ENCODE data around the gene HK3. TPM values are rescaled to one million over a fixed set of nuclear protein-coding genes. Genes with fewer than 3 reads are reported as not detected.

The HK3 gene
- polyA plus RNA-seq, 1 donor (not counting 4 experiments of a cell fraction or from before 2014, with no cell fraction given), result not detected

GRCh38 chr5:176851871-176852658 is 47.1 kb downstream of the HK3 start:
- FAIRE-seq, result no peak
- dilution Hi-C loops (cut with MboI; ENCODE audit: extremely low pct_ligation_motif_present, low sequenced_read_pairs), result no loop called here

GRCh38 chr5:176851380-176851779 is 47.8 kb downstream of the HK3 start:
- no peaks in the 10 kb centered on the region for H3K9me1 ChIP-seq (ENCODE audit: control insufficient read depth, extremely low read depth, insufficient read depth, low read length)
- no peaks in the 10 kb centered on the region for H4K20me1 ChIP-seq (ENCODE audit: control insufficient read depth, extremely low read depth, insufficient read depth, low read length)
- H3K4me2 ChIP-seq (ENCODE audit: control insufficient read depth, extremely low read depth, insufficient read depth, low read depth, low read length), result no peak overlapping the region
- no peaks in the 10 kb centered on the region for H3K79me2 ChIP-seq (ENCODE audit: control insufficient read depth, insufficient read depth, low read length)
- dilution Hi-C loops (cut with MboI; ENCODE audit: extremely low pct_ligation_motif_present, low sequenced_read_pairs), result no loop called here
- TF ChIP-seq EZH2 (IDR thresholded peaks at IDR 0.05; ENCODE audit: low read length) (no peak), CTCF (optimal IDR thresholded peaks at IDR 0.05 in 1 of 3, IDR thresholded peaks at IDR 0.05 in 1 of 3, conservative IDR thresholded peaks at IDR 0.05 in 1 of 3; ENCODE audit: extremely low read depth in 1 of 3, insufficient read depth in 2 of 3, low read length in 3 of 3) (no peak)
- no peaks in the 10 kb centered on the region for H3K9me3 ChIP-seq (ENCODE audit: control insufficient read depth, low read depth, low read length)
- no peaks in the 10 kb centered on the region for H3K36me3 ChIP-seq (ENCODE audit: control insufficient read depth in 2 of 2, extremely low read depth in 1 of 2, insufficient read depth in 2 of 2, low read length in 2 of 2)
- H3K27me3 ChIP-seq (ENCODE audit: control insufficient read depth, extremely low read depth, insufficient read depth, low read length), result peaks cover 28% of the 10 kb centered on the region
- H3K27ac ChIP-seq (ENCODE audit: control insufficient read depth, insufficient read depth, low read length), result no peak overlapping the region
- H2AFZ ChIP-seq (ENCODE audit: control insufficient read depth, low read length), result no peak overlapping the region
- H3K4me3 ChIP-seq (ENCODE audit: control insufficient read depth in 2 of 3, extremely low read depth in 1 of 3, insufficient read depth in 2 of 3, low read depth in 1 of 3, low read length in 3 of 3), result no peak overlapping the region
- no peak for DNase-seq (ENCODE audit: low read depth, low spot score)
- H3K9ac ChIP-seq (ENCODE audit: control insufficient read depth, extremely low read depth, insufficient read depth, low read length), result no peak overlapping the region
- H3K4me1 ChIP-seq (ENCODE audit: control insufficient read depth, extremely low read depth, insufficient read depth, low read length), result no peaks in the 10 kb centered on the region
- FAIRE-seq, result no peak

More at GRCh38 chr5:176851871-176852658, 47.1 kb downstream of the HK3 start:
- peaks cover 21% of the 10 kb centered on the region for H3K27me3 ChIP-seq (ENCODE audit: control insufficient read depth, extremely low read depth, insufficient read depth, low read length)
- H2AFZ ChIP-seq (ENCODE audit: control insufficient read depth, low read length), result no peak overlapping the region
- no peaks in the 10 kb centered on the region for H3K9me1 ChIP-seq (ENCODE audit: control insufficient read depth, extremely low read depth, insufficient read depth, low read length)
- H3K9ac ChIP-seq (ENCODE audit: control insufficient read depth, extremely low read depth, insufficient read depth, low read length), result no peak overlapping the region
- H3K9me3 ChIP-seq (ENCODE audit: control insufficient read depth, low read depth, low read length), result no peaks in the 10 kb centered on the region
- no peak overlapping the region for H3K4me2 ChIP-seq (ENCODE audit: control insufficient read depth, extremely low read depth, insufficient read depth, low read depth, low read length)
- H4K20me1 ChIP-seq (ENCODE audit: control insufficient read depth, extremely low read depth, insufficient read depth, low read length), result no peaks in the 10 kb centered on the region
- no peaks in the 10 kb centered on the region for H3K4me1 ChIP-seq (ENCODE audit: control insufficient read depth, extremely low read depth, insufficient read depth, low read length)
- H3K4me3 ChIP-seq (ENCODE audit: control insufficient read depth in 2 of 3, extremely low read depth in 1 of 3, insufficient read depth in 2 of 3, low read depth in 1 of 3, low read length in 3 of 3), result no peak overlapping the region
- H3K79me2 ChIP-seq (ENCODE audit: control insufficient read depth, insufficient read depth, low read length), result no peaks in the 10 kb centered on the region
- no peaks in the 10 kb centered on the region for H3K36me3 ChIP-seq (ENCODE audit: control insufficient read depth in 2 of 2, extremely low read depth in 1 of 2, insufficient read depth in 2 of 2, low read length in 2 of 2)
- H3K27ac ChIP-seq (ENCODE audit: control insufficient read depth, insufficient read depth, low read length), result no peak overlapping the region
- TF ChIP-seq CTCF (optimal IDR thresholded peaks at IDR 0.05 in 1 of 3, IDR thresholded peaks at IDR 0.05 in 1 of 3, conservative IDR thresholded peaks at IDR 0.05 in 1 of 3; ENCODE audit: extremely low read depth in 1 of 3, insufficient read depth in 2 of 3, low read length in 3 of 3) (no peak), EZH2 (IDR thresholded peaks at IDR 0.05; ENCODE audit: low read length) (no peak)
- DNase-seq (ENCODE audit: low read depth, low spot score), result no peak

Measured in keratinocyte (primary cell).